HUES6 (cell line): ENCODE results near the gene IL17C.

ENCODE experiments used
- H3K27ac ChIP-seq: 2 replicates; pipeline ENCODE4 v1.7.0; 2013; ENCODE audit warnings: low read depth, mild to moderate bottlenecking, low read length, inconsistent platforms
- H3K27me3 ChIP-seq: 2 replicates; pipeline ENCODE4 v1.6.1; 2013; ENCODE audit warnings: low read length; ENCODE audit not compliant: control insufficient read depth, insufficient read depth
- H3K36me3 ChIP-seq: 2 replicates; pipeline ENCODE4 v1.6.1; 2013; ENCODE audit warnings: low read length; ENCODE audit not compliant: control insufficient read depth, insufficient read depth
- H3K4me1 ChIP-seq: 2 replicates; pipeline ENCODE4 v1.6.1; 2013; ENCODE audit warnings: low read length; ENCODE audit not compliant: control insufficient read depth, insufficient read depth
- H3K4me3 ChIP-seq: 2 replicates; pipeline ENCODE4 v1.5.1; 2013; ENCODE audit warnings: low read depth, low read length
- H3K9ac ChIP-seq: one replicate; pipeline ENCODE4 v1.6.1; 2013; ENCODE audit warnings: mild to moderate bottlenecking, low read length
- H3K9me3 ChIP-seq: 2 replicates; pipeline ENCODE4 v1.6.1; 2013; ENCODE audit warnings: low read depth, low read length; ENCODE audit not compliant: control insufficient read depth, insufficient read depth

The IL17C gene

GRCh38 chr16:88680554-88681083 is 42.2 kb downstream of the IL17C start:
- peaks cover 13% of the 10 kb centered on the region for H3K4me1 ChIP-seq
- 0 out of 2 replicates have a peak, but pooled peaks cover 2% of the 10 kb centered on the region for H3K36me3 ChIP-seq
- H3K9ac ChIP-seq, result no peak overlapping the region
- no peak overlapping the region for H3K4me3 ChIP-seq
- H3K27me3 ChIP-seq, result peaks cover 22% of the 10 kb centered on the region
- H3K27ac ChIP-seq, result no peak overlapping the region
- no peaks in the 10 kb centered on the region for H3K9me3 ChIP-seq

- no peak overlapping the region for H3K27ac ChIP-seq
- H3K9ac ChIP-seq, result no peak overlapping the region
- no peaks in the 10 kb centered on the region for H3K36me3 ChIP-seq
- peaks cover 13% of the 10 kb centered on the region for H3K4me1 ChIP-seq
- no peak overlapping the region for H3K4me3 ChIP-seq
- H3K9me3 ChIP-seq, result no peaks in the 10 kb centered on the region
- peaks cover 27% of the 10 kb centered on the region for H3K27me3 ChIP-seq
Measured at GRCh38 chr16:88681084-88681680, 42.8 kb downstream of the IL17C start.

GRCh38 chr16:88681709-88682451 is 43.5 kb downstream of the IL17C start:
- Histone ChIP-seq H3K4me1 (peaks cover 13% of the 10 kb centered on the region), H3K4me3 (no peak overlapping the region), H3K9ac (no peak overlapping the region), H3K9me3 (no peaks in the 10 kb centered on the region), H3K27ac (no peak overlapping the region), H3K36me3 (no peaks in the 10 kb centered on the region), H3K27me3 (peaks cover 32% of the 10 kb centered on the region)

- peak overlapping the region; percentile 59; the same call in 1 of the 2 replicates for H3K4me3 ChIP-seq
Measured at GRCh38 chr16:88684569-88685155, 46.3 kb downstream of the IL17C start.

DNA sequence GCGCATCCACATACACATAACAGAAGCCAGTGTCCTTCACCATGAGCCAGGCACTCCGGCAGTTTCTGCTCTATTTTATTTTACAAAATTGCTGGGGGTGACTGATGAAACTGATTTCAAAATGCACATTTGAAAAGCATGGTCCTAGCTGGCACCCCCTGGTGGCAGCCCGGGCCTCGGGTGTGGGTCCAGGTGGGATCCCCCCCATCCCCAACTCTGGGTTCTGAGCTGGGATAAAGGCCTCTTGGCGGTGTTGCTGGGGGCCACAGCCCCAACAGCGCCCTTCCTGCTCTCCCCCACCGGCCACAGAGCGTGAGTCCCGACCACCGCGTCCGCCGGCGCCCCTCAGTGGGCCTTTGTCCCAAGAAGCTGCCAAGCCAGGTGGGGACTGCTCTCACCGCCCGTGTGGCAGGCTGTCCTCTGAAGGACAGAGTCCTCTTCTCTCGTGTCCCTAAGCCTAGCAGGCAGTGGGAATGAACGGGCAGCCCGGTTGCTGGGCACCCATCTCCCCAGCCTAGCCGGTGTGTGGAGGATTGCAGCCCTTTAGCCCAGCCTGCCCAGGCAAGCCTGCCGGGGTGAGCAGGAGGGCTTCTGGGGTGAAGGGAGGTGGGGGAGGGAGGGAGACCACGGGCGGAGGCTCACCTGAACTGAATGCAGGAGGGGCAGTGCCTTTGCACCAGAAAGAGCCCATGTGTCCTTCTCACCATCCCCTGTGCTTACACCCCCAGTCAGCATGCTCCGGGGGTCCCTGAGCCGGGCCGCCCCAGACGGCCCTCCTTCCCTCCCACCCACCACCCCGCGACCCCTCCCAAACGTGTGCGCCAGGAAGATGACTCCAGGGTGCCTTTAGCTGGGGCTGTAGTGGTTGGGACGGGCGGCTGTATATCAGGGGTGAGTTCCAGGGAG is 47.0 kb downstream of the IL17C start:
- H3K27me3 ChIP-seq, result peaks cover 62% of the 10 kb centered on the region
- H3K27ac ChIP-seq, result no peak overlapping the region
- H3K36me3 ChIP-seq, result no peaks in the 10 kb centered on the region
- H3K4me3 ChIP-seq, result peak overlapping the region; percentile 59
- H3K9ac ChIP-seq, result peak overlapping the region; percentile 25
- H3K4me1 ChIP-seq, result peaks cover 22% of the 10 kb centered on the region
- no peaks in the 10 kb centered on the region for H3K9me3 ChIP-seq

More at GRCh38 chr16:88684569-88685155, 46.3 kb downstream of the IL17C start:
- no peaks in the 10 kb centered on the region for H3K9me3 ChIP-seq
- no peaks in the 10 kb centered on the region for H3K36me3 ChIP-seq
- peaks cover 59% of the 10 kb centered on the region for H3K27me3 ChIP-seq
- H3K27ac ChIP-seq, result no peak overlapping the region
- no peak overlapping the region for H3K9ac ChIP-seq
- peaks cover 22% of the 10 kb centered on the region for H3K4me1 ChIP-seq

- H3K36me3 ChIP-seq, result no peaks in the 10 kb centered on the region
- peaks cover 68% of the 10 kb centered on the region for H3K27me3 ChIP-seq
- peak overlapping the region; percentile 59 for H3K4me3 ChIP-seq
- H3K9ac ChIP-seq, result peak overlapping the region; percentile 23
- no peaks in the 10 kb centered on the region for H3K9me3 ChIP-seq
- peaks cover 22% of the 10 kb centered on the region for H3K4me1 ChIP-seq
- no peak overlapping the region for H3K27ac ChIP-seq
Measured at GRCh38 chr16:88686062-88686438, 47.7 kb downstream of the IL17C start.

DNA sequence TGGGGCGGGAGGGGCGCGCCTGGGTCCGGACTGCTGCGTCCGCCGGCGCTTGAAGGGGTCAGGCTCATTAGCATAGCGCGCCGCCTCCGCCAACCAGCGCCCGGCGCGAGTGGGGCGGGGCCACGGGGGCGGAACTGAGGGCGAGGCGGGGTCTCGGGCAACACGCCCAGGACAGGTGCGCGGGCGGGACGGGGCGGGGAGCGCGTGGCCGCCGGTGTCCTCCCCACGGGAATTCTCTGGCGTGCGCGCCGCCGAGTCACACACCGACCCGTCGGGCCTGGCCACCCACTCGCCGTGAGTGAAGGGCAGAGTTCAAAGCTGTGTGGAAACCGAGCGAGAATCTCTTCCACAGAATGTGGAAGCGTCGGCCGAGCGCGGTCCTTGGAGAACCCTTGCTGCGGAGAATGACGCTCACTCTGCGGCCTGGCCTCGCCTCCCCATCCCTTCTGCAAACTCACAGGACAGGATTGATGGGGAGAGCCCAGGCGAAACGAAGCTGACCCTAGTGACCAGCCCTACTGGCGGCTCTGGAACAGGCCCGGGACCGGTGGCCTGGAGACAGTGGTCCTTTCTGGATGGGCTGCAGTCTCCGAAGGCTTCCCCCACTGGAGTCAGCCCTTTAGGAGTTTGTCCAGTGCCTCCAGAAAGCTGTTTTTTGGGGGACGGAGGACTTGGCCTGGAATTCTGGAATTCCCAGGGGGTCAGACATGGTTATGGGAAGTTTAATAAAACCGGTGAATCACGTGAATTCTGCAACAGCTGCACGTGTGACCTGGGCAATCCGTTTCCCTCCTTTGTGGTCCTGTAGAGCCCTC is 48.3 kb downstream of the IL17C start, which contains the start of gene SNAI3:
Gene SNAI3, minus strand, starts transcription at position 69 of the 815 bp plus-strand sequence. CDS start 101 bp downstream, outside the sequence.
- peak within 1 kb of the TSS; percentile 25 for H3K9ac ChIP-seq
- H3K9me3 ChIP-seq, result no peaks in the 10 kb centered on the region
- peak within 1 kb of the TSS; percentile 59 for H3K4me3 ChIP-seq
- H3K27me3 ChIP-seq, result peaks cover 69% of the 10 kb centered on the region
- H3K27ac ChIP-seq, result no peak within 1 kb of the TSS
- no peaks in the 10 kb centered on the region for H3K36me3 ChIP-seq
- peaks cover 19% of the 10 kb centered on the region for H3K4me1 ChIP-seq

- Histone ChIP-seq H3K27ac (no peak overlapping the region), H3K4me3 (no peak overlapping the region), H3K4me1 (peaks cover 18% of the 10 kb centered on the region), H3K27me3 (peaks cover 69% of the 10 kb centered on the region), H3K36me3 (no peaks in the 10 kb centered on the region), H3K9ac (no peak overlapping the region), H3K9me3 (no peaks in the 10 kb centered on the region)
Measured at GRCh38 chr16:88687254-88687576, 48.8 kb downstream of the IL17C start.

DNA sequence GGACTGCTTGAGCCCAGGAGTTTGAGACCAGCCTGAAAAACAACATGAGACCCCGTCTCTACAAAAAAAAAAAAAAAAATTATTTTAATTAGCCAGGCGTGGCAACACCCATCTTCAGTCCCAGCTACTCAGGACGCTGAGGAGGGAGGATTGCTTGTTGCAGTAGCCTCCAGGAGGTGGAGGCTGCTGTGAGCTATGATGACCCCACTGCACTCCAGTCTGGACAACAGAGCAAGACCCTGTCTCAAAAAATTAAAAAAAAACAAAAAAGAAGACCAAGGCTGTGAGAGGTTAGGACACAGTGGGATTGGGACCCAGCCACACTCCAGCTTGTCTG is 49.3 kb downstream of the IL17C start:
- Histone ChIP-seq H3K9me3 (no peaks in the 10 kb centered on the region), H3K9ac (no peak overlapping the region), H3K36me3 (no peaks in the 10 kb centered on the region), H3K4me1 (peaks cover 18% of the 10 kb centered on the region), H3K4me3 (no peak overlapping the region), H3K27ac (no peak overlapping the region), H3K27me3 (peaks cover 69% of the 10 kb centered on the region)
